LNCaP clone FGC (cell line): ENCODE results near the gene WDR37.

Experiments used
- DNase-seq: peaks from one replicate; pipeline ENCODE4 v3.0.0-alpha.2; 2011; ENCODE audit warnings: low read depth
- H3K4me3 ChIP-seq: 2 replicates; pipeline ENCODE4 v1.5.1; 2011; ENCODE audit warnings: mild to moderate bottlenecking, low read depth, low read length, control low read depth
- TF ChIP-seq, protein P1 (sequence below): IDR thresholded peaks from 2 replicates; pipeline ENCODE4 v1.5.1; 2012; ENCODE audit warnings: mild to moderate bottlenecking; ENCODE audit not compliant: control insufficient read depth, insufficient read depth; ENCODE audit errors: extremely low read depth

The WDR37 gene

GRCh38 chr10:1121271-1121970 lies 65.2 kb downstream of the WDR37 start:
- no peak for DNase-seq
- TF ChIP-seq, protein P1, sequence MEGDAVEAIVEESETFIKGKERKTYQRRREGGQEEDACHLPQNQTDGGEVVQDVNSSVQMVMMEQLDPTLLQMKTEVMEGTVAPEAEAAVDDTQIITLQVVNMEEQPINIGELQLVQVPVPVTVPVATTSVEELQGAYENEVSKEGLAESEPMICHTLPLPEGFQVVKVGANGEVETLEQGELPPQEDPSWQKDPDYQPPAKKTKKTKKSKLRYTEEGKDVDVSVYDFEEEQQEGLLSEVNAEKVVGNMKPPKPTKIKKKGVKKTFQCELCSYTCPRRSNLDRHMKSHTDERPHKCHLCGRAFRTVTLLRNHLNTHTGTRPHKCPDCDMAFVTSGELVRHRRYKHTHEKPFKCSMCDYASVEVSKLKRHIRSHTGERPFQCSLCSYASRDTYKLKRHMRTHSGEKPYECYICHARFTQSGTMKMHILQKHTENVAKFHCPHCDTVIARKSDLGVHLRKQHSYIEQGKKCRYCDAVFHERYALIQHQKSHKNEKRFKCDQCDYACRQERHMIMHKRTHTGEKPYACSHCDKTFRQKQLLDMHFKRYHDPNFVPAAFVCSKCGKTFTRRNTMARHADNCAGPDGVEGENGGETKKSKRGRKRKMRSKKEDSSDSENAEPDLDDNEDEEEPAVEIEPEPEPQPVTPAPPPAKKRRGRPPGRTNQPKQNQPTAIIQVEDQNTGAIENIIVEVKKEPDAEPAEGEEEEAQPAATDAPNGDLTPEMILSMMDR, result no peak
- H3K4me3 ChIP-seq, result no peak overlapping the region

GRCh38 chr10:1122349-1122748 lies 66.2 kb downstream of the WDR37 start:
- H3K4me3 ChIP-seq, result no peak overlapping the region
- TF ChIP-seq, protein P1, result no peak
- no peak for DNase-seq

DNA sequence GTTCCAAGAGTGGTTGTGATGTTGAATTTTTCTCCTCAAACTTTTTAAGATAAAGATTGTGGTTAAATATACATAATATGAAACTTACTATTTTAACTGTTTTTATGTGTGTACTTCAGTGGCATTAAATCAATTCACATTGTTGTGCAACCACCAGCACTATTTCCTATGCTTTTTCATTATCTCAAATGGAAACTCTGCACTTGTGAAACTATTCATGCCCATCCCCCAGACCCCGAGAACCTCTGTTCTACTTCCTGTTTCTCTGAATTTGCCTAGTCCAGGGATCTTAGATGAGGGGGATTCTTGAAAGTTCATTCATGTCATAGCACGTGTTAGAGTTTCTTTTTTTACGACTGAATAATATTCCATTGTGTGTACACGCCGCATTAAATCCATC lies 67.0 kb downstream of the WDR37 start:
- no peak for DNase-seq
- TF ChIP-seq, protein P1, result no peak
- H3K4me3 ChIP-seq, result no peak overlapping the region

DNA sequence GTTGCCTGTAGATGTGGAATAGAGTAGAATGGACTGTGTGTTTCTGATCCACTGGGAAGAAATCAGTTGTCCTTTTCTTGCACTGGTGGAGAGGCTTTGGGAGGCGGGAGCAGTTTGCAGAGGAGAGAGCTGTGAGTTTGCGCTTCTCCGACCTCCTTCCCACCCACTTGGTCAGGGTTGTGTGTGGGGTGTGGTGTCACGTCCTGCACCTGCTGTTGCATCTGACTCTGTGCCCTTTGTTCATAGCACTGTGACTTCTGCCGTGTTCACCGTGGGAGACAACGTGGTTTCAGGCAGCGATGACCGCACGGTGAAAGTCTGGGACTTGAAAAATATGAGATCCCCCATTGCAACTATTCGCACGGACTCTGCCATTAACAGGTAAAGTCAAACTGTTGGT lies 67.8 kb downstream of the WDR37 start:
- H3K4me3 ChIP-seq, result no peak overlapping the region
- TF ChIP-seq, protein P1, result no peak
- no peak for DNase-seq

- no peak overlapping the region for H3K4me3 ChIP-seq
- DNase-seq, result no peak
- TF ChIP-seq, protein P1, result no peak
Observed at GRCh38 chr10:1124796-1125195, 68.6 kb downstream of the WDR37 start.

DNA sequence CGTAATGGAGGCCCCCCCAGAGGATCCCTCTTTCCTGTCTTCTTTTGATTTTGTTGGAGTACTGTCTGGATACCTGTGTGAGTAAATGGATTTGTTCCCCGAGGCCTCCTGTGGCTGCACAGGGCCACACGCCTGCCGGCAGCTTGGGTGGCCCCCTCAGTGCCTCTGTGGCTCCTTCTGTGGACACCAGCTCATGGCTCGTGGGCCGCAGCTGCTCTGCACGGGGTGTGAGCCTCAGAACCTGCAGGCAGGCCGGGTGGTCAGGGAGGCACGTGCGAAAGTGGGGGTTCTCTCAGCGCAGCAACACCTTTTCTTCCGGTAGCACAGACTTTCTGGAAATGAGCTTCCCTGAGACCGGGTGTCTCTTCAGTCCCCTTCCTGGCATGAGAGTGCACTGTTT lies 70.3 kb downstream of the WDR37 start:
- no peak overlapping the region for H3K4me3 ChIP-seq
- TF ChIP-seq, protein P1, result no peak
- no peak for DNase-seq

DNA sequence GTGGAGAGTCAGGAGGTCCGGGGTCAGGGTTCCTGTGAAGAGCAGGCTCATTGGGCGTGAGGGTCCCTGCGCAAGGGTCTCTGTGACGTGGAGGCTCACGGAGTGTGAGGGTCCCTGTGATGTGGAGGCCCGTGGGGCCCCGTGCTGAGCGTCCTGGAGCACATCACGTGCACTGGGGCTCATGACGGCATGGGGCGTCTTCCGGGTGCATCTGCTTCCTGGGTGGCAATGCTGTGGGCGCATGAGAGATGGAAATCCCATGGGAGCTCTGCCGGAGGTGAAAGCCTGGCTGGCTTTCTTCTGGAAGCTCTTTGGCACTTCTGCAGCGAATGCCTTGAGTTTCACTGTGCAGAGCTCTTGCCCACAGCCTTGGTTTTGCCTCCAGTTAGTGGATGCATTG lies 71.4 kb downstream of the WDR37 start:
- DNase-seq, result no peak
- no peak overlapping the region for H3K4me3 ChIP-seq
- TF ChIP-seq, protein P1, result no peak
